Activated CD8-positive, alpha-beta T cell treated with anti-CD3 and anti-CD28 coated beads for 36 hours (primary cell): ENCODE data around the gene SLC9A9. TPM values are rescaled to one million over a fixed set of nuclear protein-coding genes. Genes with fewer than 3 reads are reported as not detected.

Experiments
- ATAC-seq: fragments of 200-7000 bp; cut with Tn5 transposase; one replicate; pipeline ENCODE4 v1.10.0; 2021; ENCODE audit warnings: mild to moderate bottlenecking, moderate library complexity
- CTCF ChIA-PET: fragments of 350-600 bp; sonication (Branson Sonifier 250); formaldehyde crosslinking; loops from one replicate; lab custom pipeline; 2021; ENCODE audit warnings: antibody characterized with exemption; lab: Charles Lee
- POLR2A ChIA-PET: fragments of 350-600 bp; sonication (Branson Sonifier 250); formaldehyde crosslinking; loops from one replicate; lab custom pipeline; 2021; ENCODE audit warnings: antibody characterized with exemption; lab: Charles Lee
- DNase-seq: peaks from one replicate; pipeline ENCODE4 v3.0.0-alpha.2; 2020
- H3K27ac Mint-ChIP-seq: one replicate; pipeline ENCODE4 v1.8.0; 2021; ENCODE audit warnings: mild to moderate bottlenecking, mixed read lengths
- H3K27me3 Mint-ChIP-seq: one replicate; pipeline ENCODE4 v1.8.0; 2021; ENCODE audit warnings: mixed read lengths
- H3K36me3 Mint-ChIP-seq: one replicate; pipeline ENCODE4 v1.8.0; 2021; ENCODE audit warnings: low read depth, mixed read lengths
- H3K4me1 Mint-ChIP-seq: one replicate; pipeline ENCODE4 v1.8.0; 2021; ENCODE audit warnings: low read depth, mixed read lengths
- H3K4me3 Mint-ChIP-seq: one replicate; pipeline ENCODE4 v1.8.0; 2021; ENCODE audit warnings: mild to moderate bottlenecking, moderate library complexity, mixed read lengths
- H3K9me3 Mint-ChIP-seq: one replicate; pipeline ENCODE4 v1.8.0; 2021; ENCODE audit warnings: mixed read lengths
- CTCF ChIP-seq: fragments of 200-600 bp; IDR thresholded peaks from one replicate; pipeline ENCODE4 v1.8.0; 2022; ENCODE audit warnings: antibody characterized with exemption, mild to moderate bottlenecking
- intact Hi-C: fragments of 100-400 bp; cut with micrococcal nuclease; formaldehyde crosslinking; loops from one replicate; pipeline ENCODE4 v1.10.0; 2022
- total RNA-seq, 2 experiments: library from RNA; stranded (reverse); gene quantifications; one replicate each; pipeline ENCODE4 v1.2.3, GENCODE V29; 2021

SLC9A9 gene
- total RNA-seq, 2 experiments from 2014 or later = 1.9 to 2.2 TPM

- ChIA-PET POLR2A (no interaction called here), CTCF (interaction anchor here (1.3 to 1.8 kb wide), 2 partner anchors 14 to 228 kb away, joined by 5 to 8 read pairs; no protein-coding TSS in a partner anchor)
- DNase-seq = no peak
- Mint-ChIP-seq H3K4me1 (peaks cover 20% of the 10 kb centered on the region), H3K27ac (no peak overlapping the region), H3K36me3 (no peaks in the 10 kb centered on the region), H3K9me3 (no peaks in the 10 kb centered on the region), H3K4me3 (no peak overlapping the region), H3K27me3 (no peaks in the 10 kb centered on the region)
- TF ChIP-seq CTCF = no peak
- intact Hi-C loops = no loop called here
- ATAC-seq = peak; percentile 53
These were observed 499.6 kb downstream of the SLC9A9 start for GRCh38 chr3:143348486-143349327.

DNA sequence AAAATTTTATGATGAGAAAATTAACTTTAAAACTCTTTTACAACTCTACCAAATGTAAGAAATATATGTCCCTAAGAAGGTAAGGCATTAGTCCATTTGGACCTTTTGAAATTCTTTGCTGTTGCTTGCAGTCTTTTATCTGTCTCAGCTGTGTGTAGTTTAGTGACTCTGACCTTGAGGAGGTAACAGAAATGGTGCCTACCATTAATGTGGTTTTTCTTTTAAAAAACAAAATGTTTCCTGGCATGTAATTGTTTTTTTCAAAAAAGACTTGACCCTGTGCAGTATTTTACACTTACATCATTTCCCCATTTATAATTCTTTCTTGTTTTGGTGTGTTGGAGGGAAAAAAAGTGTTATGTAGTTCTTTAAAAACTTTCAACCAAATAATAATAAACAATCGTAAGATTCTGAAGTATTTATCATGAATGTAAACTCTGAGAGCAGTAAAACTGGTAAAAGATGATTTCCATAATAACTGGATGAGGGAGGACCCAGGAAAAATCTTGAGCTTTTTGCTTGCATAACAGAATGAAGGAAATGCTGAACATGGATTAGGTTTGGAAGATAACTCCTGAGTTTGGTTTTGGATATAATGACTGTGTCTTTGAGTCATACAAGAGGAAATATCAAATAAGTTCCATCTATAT is 503.6 kb downstream of the SLC9A9 start:
- CTCF ChIA-PET = interaction anchor here (1.2 kb wide), 1 partner anchor 26 kb away, joined by 3 read pairs; no protein-coding TSS in a partner anchor
- no peak overlapping the region for H3K27ac Mint-ChIP-seq
- no peak for TF ChIP-seq CTCF
- H3K4me1 Mint-ChIP-seq = peaks cover 20% of the 10 kb centered on the region
- intact Hi-C loops = no loop called here
- no peaks in the 10 kb centered on the region for H3K36me3 Mint-ChIP-seq
- ATAC-seq = no peak
- DNase-seq = no peak
- no peak overlapping the region for H3K4me3 Mint-ChIP-seq
- no peaks in the 10 kb centered on the region for H3K27me3 Mint-ChIP-seq
- H3K9me3 Mint-ChIP-seq = no peaks in the 10 kb centered on the region
- POLR2A ChIA-PET = no interaction called here

DNA sequence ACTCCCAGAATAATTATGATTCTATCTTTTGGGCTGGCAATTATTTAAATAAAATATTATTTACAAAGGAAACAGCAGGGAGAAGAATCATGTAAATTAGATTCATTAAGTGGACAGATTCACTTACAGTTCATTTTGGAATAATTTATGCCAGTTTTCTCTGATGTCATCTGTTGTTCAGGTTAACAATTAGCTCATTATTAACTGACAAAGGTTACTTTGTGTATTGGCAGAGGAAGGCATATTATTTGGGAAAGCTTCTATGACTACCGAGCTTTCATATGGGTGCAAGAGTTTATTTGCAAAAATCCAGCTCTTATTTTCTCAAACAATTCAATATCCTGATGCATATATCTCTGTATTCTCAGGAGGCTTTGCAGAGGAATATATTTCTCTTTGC is 504.3 kb downstream of the SLC9A9 start:
- peaks cover 14% of the 10 kb centered on the region for H3K4me1 Mint-ChIP-seq
- no peak overlapping the region for H3K27ac Mint-ChIP-seq
- ATAC-seq = no peak
- no peaks in the 10 kb centered on the region for H3K27me3 Mint-ChIP-seq
- H3K9me3 Mint-ChIP-seq = no peaks in the 10 kb centered on the region
- no peak for DNase-seq
- intact Hi-C loops = no loop called here
- no peak overlapping the region for H3K4me3 Mint-ChIP-seq
- POLR2A ChIA-PET = no interaction called here
- CTCF ChIA-PET = interaction anchor here (0.7 to 1.2 kb wide), 2 partner anchors 10 to 25 kb away, joined by 3 to 4 read pairs; no protein-coding TSS in a partner anchor
- TF ChIP-seq CTCF = no peak
- no peaks in the 10 kb centered on the region for H3K36me3 Mint-ChIP-seq

DNA sequence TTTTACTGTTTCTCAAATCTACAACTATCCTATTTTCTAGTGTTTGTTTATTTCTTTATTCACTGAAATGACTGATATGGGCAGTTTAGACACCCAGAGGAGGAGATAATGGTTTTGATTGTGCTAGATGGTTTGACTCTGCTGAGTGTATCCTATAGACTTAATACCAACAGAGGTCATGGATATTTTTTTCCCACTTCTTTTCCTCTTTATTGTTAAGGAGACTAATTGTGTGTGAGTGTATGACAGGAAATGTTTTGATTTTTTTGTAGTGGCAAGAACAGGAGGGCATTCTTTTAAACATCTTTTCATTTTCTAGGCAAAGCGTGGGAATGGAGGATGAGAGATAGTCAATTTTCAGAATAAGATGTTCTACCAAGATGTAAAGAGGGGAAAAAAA is 505.2 kb downstream of the SLC9A9 start:
- ATAC-seq (no peak), DNase-seq (no peak)
- TF ChIP-seq CTCF = no peak
- Mint-ChIP-seq H3K27me3 (no peaks in the 10 kb centered on the region), H3K27ac (no peak overlapping the region), H3K4me1 (peaks cover 6% of the 10 kb centered on the region), H3K4me3 (no peak overlapping the region), H3K9me3 (no peaks in the 10 kb centered on the region), H3K36me3 (no peaks in the 10 kb centered on the region)
- intact Hi-C loops = no loop called here
- POLR2A ChIA-PET = no interaction called here
- CTCF ChIA-PET = no interaction called here

GRCh38 chr3:143339451-143339850 is 508.8 kb downstream of the SLC9A9 start:
- Mint-ChIP-seq H3K27me3 (no peaks in the 10 kb centered on the region), H3K9me3 (no peaks in the 10 kb centered on the region), H3K36me3 (no peaks in the 10 kb centered on the region), H3K4me3 (no peak overlapping the region), H3K4me1 (no peaks in the 10 kb centered on the region), H3K27ac (no peak overlapping the region)
- DNase-seq (no peak), ATAC-seq (no peak)
- TF ChIP-seq CTCF = no peak
- intact Hi-C loops = no loop called here
- ChIA-PET POLR2A (no interaction called here), CTCF (no interaction called here)
